ENCODE data around the gene C4BPB. TPM values are rescaled to one million over a fixed set of nuclear protein-coding genes. Genes with fewer than 3 reads are reported as not detected.

Gene C4BPB
- total RNA-seq, 1 experiment from 2014 or later: not detected

DNA sequence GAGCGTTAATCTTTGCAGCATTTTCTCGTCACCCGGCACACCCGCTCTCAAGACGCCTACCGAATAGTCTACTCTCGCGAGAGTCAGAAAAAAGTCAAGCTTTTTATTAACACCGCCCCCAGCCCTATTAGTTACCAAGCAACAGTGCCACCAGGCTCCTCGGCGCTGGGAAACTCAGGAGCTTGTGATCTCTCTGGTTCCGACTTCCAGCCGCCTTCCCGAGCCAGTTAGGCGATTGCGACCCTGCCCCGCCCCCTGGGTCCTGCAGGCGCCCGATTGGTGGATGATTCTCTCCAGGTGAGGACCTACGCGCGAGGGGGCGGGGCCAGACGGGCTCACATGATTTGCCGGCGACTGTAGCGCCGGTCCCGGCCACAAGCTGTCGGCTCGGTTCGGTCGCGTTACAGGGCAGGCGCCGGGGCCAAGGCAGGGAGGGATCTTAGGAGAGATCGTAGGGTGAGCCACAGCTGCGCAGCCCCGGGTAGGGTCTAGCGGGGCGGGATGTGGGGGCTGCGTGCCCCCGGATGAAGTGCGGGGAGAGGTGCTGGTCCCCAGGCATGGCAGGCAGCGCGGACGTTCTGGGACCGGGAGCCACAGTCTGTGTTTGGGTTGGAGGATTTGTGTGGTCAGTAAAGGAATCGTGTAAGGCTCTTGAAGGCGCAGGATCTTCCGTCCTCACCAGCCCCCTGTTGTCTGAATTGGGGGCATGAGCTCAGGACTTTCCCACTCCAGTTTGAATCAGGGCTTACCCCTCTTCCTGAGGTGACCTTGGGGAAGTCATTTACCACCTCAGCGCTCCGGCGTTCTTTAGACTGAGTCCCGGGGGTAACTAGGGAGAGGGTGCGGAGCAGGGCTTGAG lies 35.5 kb upstream of the C4BPB start, which contains the start of gene PFKFB2:
Gene PFKFB2, plus strand, starts transcription at position 365 of the 859 bp plus-strand sequence. CDS start 1,443 bp downstream, outside the sequence.
- intact Hi-C loops (cut with micrococcal nuclease): loop anchor here (1.0 to 10.0 kb wide), 4 partner anchors 24 to 446 kb away; partner anchors contain the start of genes DYRK3 and MAPKAPK2
- H3K27me3 ChIP-seq (ENCODE audit: low read length): no peaks in the 10 kb centered on the region
- peaks cover 55% of the 10 kb centered on the region for H3K4me1 ChIP-seq (ENCODE audit: insufficient read depth, low read length)
- H3K79me2 ChIP-seq (ENCODE audit: low read length): peaks cover 67% of the 10 kb centered on the region
- no peaks in the 10 kb centered on the region for H3K9me3 ChIP-seq (ENCODE audit: low read length)
- peak within 1 kb of the TSS; percentile 95 for H3K27ac ChIP-seq (ENCODE audit: low read length)
- H3K36me3 ChIP-seq (ENCODE audit: low read depth, low read length): peaks cover 18% of the 10 kb centered on the region
- H3K4me3 ChIP-seq (ENCODE audit: low read length): peak within 1 kb of the TSS; percentile 78
- peak within 1 kb of the TSS; percentile 95 for H3K9ac ChIP-seq (ENCODE audit: low read length)
- H4K20me1 ChIP-seq (ENCODE audit: low read length): peaks cover 17% of the 10 kb centered on the region
- peak; percentile 100 for DNase-seq
- H3K4me2 ChIP-seq (ENCODE audit: low read length): peak within 1 kb of the TSS; percentile 89
- ChIA-PET CTCF (interaction anchor here (0.6 to 1.3 kb wide), 6 partner anchors 21 to 352 kb away, joined by 3 to 7 read pairs (median 5); partner anchors contain the start of gene C1orf116), POLR2A (ENCODE audit: unreplicated experiment) (interaction anchor here (0.5 to 2.3 kb wide), 23 partner anchors 21 to 1061 kb away, joined by 3 to 81 read pairs (median 4); partner anchors contain the start of gene C1orf116)
- peak; percentile 81 for ATAC-seq
- BruUV-seq (replicated peaks): TSS peak; percentile 57
- peaks cover 14% of the 10 kb centered on the region for H3F3A ChIP-seq (ENCODE audit: low read length, unreplicated experiment)
- peak within 1 kb of the TSS; percentile 73 for H2AFZ ChIP-seq (ENCODE audit: low read length)
- H3K9me2 ChIP-seq (replicated peaks; ENCODE audit: low read length): no peaks in the 10 kb centered on the region
- TF ChIP-seq EZH2 (IDR thresholded peaks at IDR 0.05; ENCODE audit: low read length, unreplicated experiment) (no peak), EZH2phosphoT487 (IDR thresholded peaks at IDR 0.05; ENCODE audit: borderline replicate concordance, low read length) (no peak)
- TF ChIP-seq, protein P1, sequence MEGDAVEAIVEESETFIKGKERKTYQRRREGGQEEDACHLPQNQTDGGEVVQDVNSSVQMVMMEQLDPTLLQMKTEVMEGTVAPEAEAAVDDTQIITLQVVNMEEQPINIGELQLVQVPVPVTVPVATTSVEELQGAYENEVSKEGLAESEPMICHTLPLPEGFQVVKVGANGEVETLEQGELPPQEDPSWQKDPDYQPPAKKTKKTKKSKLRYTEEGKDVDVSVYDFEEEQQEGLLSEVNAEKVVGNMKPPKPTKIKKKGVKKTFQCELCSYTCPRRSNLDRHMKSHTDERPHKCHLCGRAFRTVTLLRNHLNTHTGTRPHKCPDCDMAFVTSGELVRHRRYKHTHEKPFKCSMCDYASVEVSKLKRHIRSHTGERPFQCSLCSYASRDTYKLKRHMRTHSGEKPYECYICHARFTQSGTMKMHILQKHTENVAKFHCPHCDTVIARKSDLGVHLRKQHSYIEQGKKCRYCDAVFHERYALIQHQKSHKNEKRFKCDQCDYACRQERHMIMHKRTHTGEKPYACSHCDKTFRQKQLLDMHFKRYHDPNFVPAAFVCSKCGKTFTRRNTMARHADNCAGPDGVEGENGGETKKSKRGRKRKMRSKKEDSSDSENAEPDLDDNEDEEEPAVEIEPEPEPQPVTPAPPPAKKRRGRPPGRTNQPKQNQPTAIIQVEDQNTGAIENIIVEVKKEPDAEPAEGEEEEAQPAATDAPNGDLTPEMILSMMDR (conservative IDR thresholded peaks at IDR 0.05; ENCODE audit: low read depth, low read length): peak; percentile 35; the same call in 1 of the 2 replicates

DNA sequence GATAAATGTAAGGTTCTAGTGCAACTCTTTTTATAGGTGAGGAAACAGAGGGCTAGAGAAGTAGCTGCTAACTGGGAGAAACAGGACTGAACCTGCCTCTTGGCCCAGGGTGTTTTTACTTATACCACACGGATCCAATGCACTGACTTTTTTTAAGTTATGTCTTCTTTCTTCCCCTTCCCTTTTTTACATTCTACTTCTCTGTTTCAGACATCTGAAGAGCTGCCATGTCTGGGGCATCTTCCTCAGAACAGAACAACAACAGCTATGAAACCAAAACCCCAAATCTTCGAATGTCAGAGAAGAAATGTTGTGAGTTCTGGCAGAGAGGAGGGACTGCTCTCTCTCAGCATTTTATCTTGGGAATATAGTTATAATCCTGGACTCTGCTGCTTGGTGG lies 34.2 kb upstream of the C4BPB start:
- H2AFZ ChIP-seq (ENCODE audit: low read length): no peak overlapping the region
- no peaks in the 10 kb centered on the region for H3K9me3 ChIP-seq (ENCODE audit: low read length)
- peak overlapping the region; percentile 89 for H3K4me2 ChIP-seq (ENCODE audit: low read length)
- no peak overlapping the region for H3K27ac ChIP-seq (ENCODE audit: low read length)
- peaks cover 6% of the 10 kb centered on the region for H4K20me1 ChIP-seq (ENCODE audit: low read length)
- H3K79me2 ChIP-seq (ENCODE audit: low read length): peaks cover 53% of the 10 kb centered on the region
- no peak for ATAC-seq
- H3K9ac ChIP-seq (ENCODE audit: low read length): no peak overlapping the region
- TF ChIP-seq EZH2 (IDR thresholded peaks at IDR 0.05; ENCODE audit: low read length, unreplicated experiment) (no peak), EZH2phosphoT487 (IDR thresholded peaks at IDR 0.05; ENCODE audit: borderline replicate concordance, low read length) (no peak)
- TF ChIP-seq, protein P1 (conservative IDR thresholded peaks at IDR 0.05; ENCODE audit: low read depth, low read length): no peak
- peaks cover 42% of the 10 kb centered on the region for H3K4me1 ChIP-seq (ENCODE audit: insufficient read depth, low read length)
- peak overlapping the region; percentile 78; the same call in 1 of the 2 replicates for H3K4me3 ChIP-seq (ENCODE audit: low read length)
- intact Hi-C loops (cut with micrococcal nuclease): loop anchor here (10.0 kb wide), 2 partner anchors 370 to 420 kb away; partner anchors contain the start of genes DYRK3 and MAPKAPK2
- POLR2A ChIA-PET (ENCODE audit: unreplicated experiment): interaction anchor here (0.6 to 2.3 kb wide), 2 partner anchors 24 to 298 kb away, joined by 7 to 81 read pairs; partner anchors contain the start of gene C1orf116
- BruUV-seq (replicated peaks): no TSS peak
- H3K27me3 ChIP-seq (ENCODE audit: low read length): no peaks in the 10 kb centered on the region
- CTCF ChIA-PET: interaction anchor here (0.6 kb wide), 1 partner anchor 12 kb away, joined by 3 read pairs; no protein-coding TSS in a partner anchor
- H3K36me3 ChIP-seq (ENCODE audit: low read depth, low read length): peaks cover 6% of the 10 kb centered on the region
- H3K9me2 ChIP-seq (replicated peaks; ENCODE audit: low read length): no peaks in the 10 kb centered on the region
- no peak for DNase-seq
- peaks cover 14% of the 10 kb centered on the region for H3F3A ChIP-seq (ENCODE audit: low read length, unreplicated experiment)
